ENCODE measurements around the gene GASK1A. TPM values are rescaled to one million over a fixed set of nuclear protein-coding genes. Genes with fewer than 3 reads are reported as not detected.

The GASK1A gene
- total RNA-seq, 1 donor from 2014 or later = 1.6 TPM

GRCh38 chr3:43001094-43001553, 22.0 kb downstream of the GASK1A start:
- peaks cover 39% of the 10 kb centered on the region for H3K4me1 ChIP-seq
- no peaks in the 10 kb centered on the region for H3K36me3 ChIP-seq
- no peak for TF ChIP-seq CTCF (IDR thresholded peaks at IDR 0.05; ENCODE audit: borderline replicate concordance)
- no peaks in the 10 kb centered on the region for H3K27me3 ChIP-seq (ENCODE audit: low read depth)
- DNase-seq = peak; percentile 79
- peak overlapping the region; percentile 23 for H3K4me3 ChIP-seq
- H3K27ac ChIP-seq (replicated peaks) = peak overlapping the region; percentile 73
- H3K9me3 ChIP-seq (replicated peaks) = no peaks in the 10 kb centered on the region
- intact Hi-C loops (cut with micrococcal nuclease) = no loop called here

- no peaks in the 10 kb centered on the region for H3K27me3 ChIP-seq (ENCODE audit: low read depth)
- DNase-seq = no peak
- intact Hi-C loops (cut with micrococcal nuclease) = no loop called here
- H3K4me3 ChIP-seq = peak overlapping the region; percentile 23
- H3K36me3 ChIP-seq = no peaks in the 10 kb centered on the region
- no peak for TF ChIP-seq CTCF (IDR thresholded peaks at IDR 0.05; ENCODE audit: borderline replicate concordance)
- peaks cover 37% of the 10 kb centered on the region for H3K4me1 ChIP-seq
- peak overlapping the region; percentile 73 for H3K27ac ChIP-seq (replicated peaks)
- no peaks in the 10 kb centered on the region for H3K9me3 ChIP-seq (replicated peaks)
These were observed 22.5 kb downstream of the GASK1A start for GRCh38 chr3:43001556-43002121.

- Histone ChIP-seq H3K4me1 (peaks cover 29% of the 10 kb centered on the region), H3K27me3 (ENCODE audit: low read depth) (no peaks in the 10 kb centered on the region), H3K9me3 (replicated peaks) (no peaks in the 10 kb centered on the region), H3K27ac (replicated peaks) (no peak overlapping the region), H3K4me3 (no peak overlapping the region), H3K36me3 (no peaks in the 10 kb centered on the region)
- DNase-seq = no peak
- intact Hi-C loops (cut with micrococcal nuclease) = no loop called here
- no peak for TF ChIP-seq CTCF (IDR thresholded peaks at IDR 0.05; ENCODE audit: borderline replicate concordance)
These were observed 25.2 kb downstream of the GASK1A start for GRCh38 chr3:43004282-43004681.

GRCh38 chr3:43005253-43005652, 26.1 kb downstream of the GASK1A start:
- H3K4me1 ChIP-seq = peaks cover 19% of the 10 kb centered on the region
- no peak for DNase-seq
- no peak for TF ChIP-seq CTCF (IDR thresholded peaks at IDR 0.05; ENCODE audit: borderline replicate concordance)
- no peak overlapping the region for H3K27ac ChIP-seq (replicated peaks)
- H3K4me3 ChIP-seq = no peak overlapping the region
- H3K27me3 ChIP-seq (ENCODE audit: low read depth) = no peaks in the 10 kb centered on the region
- no peaks in the 10 kb centered on the region for H3K9me3 ChIP-seq (replicated peaks)
- intact Hi-C loops (cut with micrococcal nuclease) = no loop called here
- no peaks in the 10 kb centered on the region for H3K36me3 ChIP-seq

- no peaks in the 10 kb centered on the region for H3K36me3 ChIP-seq
- no peak overlapping the region for H3K4me3 ChIP-seq
- H3K9me3 ChIP-seq (replicated peaks) = no peaks in the 10 kb centered on the region
- peaks cover 12% of the 10 kb centered on the region for H3K4me1 ChIP-seq
- H3K27ac ChIP-seq (replicated peaks) = no peak overlapping the region
- DNase-seq = no peak
- TF ChIP-seq CTCF (IDR thresholded peaks at IDR 0.05; ENCODE audit: borderline replicate concordance) = no peak
- intact Hi-C loops (cut with micrococcal nuclease) = no loop called here
- no peaks in the 10 kb centered on the region for H3K27me3 ChIP-seq (ENCODE audit: low read depth)
These were observed 26.9 kb downstream of the GASK1A start for GRCh38 chr3:43005981-43006380.

All from left ventricle myocardium inferior (tissue), 1 donor.